SK-N-SH treated with all-trans-retinoic acid at 6 μM for 48 hours (cell line): ENCODE data around the gene STARD13.
A peak's percentile ranks its signal among the peaks of the same experiment; 100 is the strongest.

Experiments used
- ATAC-seq: fragments of 200-7000 bp; cut with Tn5 transposase; 3 replicates; pipeline ENCODE4 v1.9.1; 2020; ENCODE audit warnings: mild to moderate bottlenecking, moderate library complexity
- BACH2 ChIP-seq: fragments of 250-450 bp; sonication (Bioruptor Pico); IDR thresholded peaks from 2 replicates; pipeline ENCODE4 v1.9.0; 2021; ENCODE audit warnings: mild to moderate bottlenecking, borderline replicate concordance
- ESRRG ChIP-seq: fragments of 250-450 bp; sonication (Bioruptor Pico); IDR thresholded peaks from 2 replicates; pipeline ENCODE4 v1.6.1; 2021; ENCODE audit warnings: mild to moderate bottlenecking
- GLIS3 ChIP-seq: fragments of 250-450 bp; sonication (Bioruptor Pico); IDR thresholded peaks from 2 replicates; pipeline ENCODE4 v1.5.0; 2020; ENCODE audit warnings: mild to moderate bottlenecking, moderate library complexity
- ISL1 ChIP-seq: fragments of 250-450 bp; sonication (Bioruptor Pico); IDR thresholded peaks from 2 replicates; pipeline ENCODE4 v2.1.2; 2022; ENCODE audit warnings: mild to moderate bottlenecking, moderate library complexity
- RARB ChIP-seq: fragments of 250-450 bp; sonication (Bioruptor Pico); IDR thresholded peaks from 2 replicates; pipeline ENCODE4 v1.8.0; 2021; ENCODE audit warnings: mild to moderate bottlenecking, moderate library complexity
- SNAI2 ChIP-seq: fragments of 250-450 bp; sonication (Bioruptor Pico); IDR thresholded peaks from 2 replicates; pipeline ENCODE4 v1.5.0; 2020; ENCODE audit warnings: mild to moderate bottlenecking, moderate library complexity
- TCF4 ChIP-seq: fragments of 250-450 bp; sonication (Bioruptor Pico); IDR thresholded peaks from 2 replicates; pipeline ENCODE4 v1.8.0; 2021; ENCODE audit warnings: mild to moderate bottlenecking, moderate library complexity, borderline replicate concordance
- TOX ChIP-seq: fragments of 250-450 bp; sonication (Bioruptor Pico); IDR thresholded peaks from 2 replicates; pipeline ENCODE4 v1.8.0; 2021; ENCODE audit warnings: mild to moderate bottlenecking, moderate library complexity, borderline replicate concordance
- TSHZ2 ChIP-seq: fragments of 250-450 bp; sonication (Bioruptor Pico); IDR thresholded peaks from 2 replicates; pipeline ENCODE4 v1.5.0; 2020; ENCODE audit warnings: mild to moderate bottlenecking, moderate library complexity
- ZC3H10 ChIP-seq: fragments of 250-450 bp; sonication (Bioruptor Pico); IDR thresholded peaks from 2 replicates; pipeline ENCODE4 v1.5.1; 2021; ENCODE audit warnings: mild to moderate bottlenecking, moderate library complexity
- ZFP30 ChIP-seq: fragments of 450-650 bp; formaldehyde crosslinking; IDR thresholded peaks from 2 replicates; pipeline ENCODE4 v1.5.0; 2022; ENCODE audit warnings: mild to moderate bottlenecking, moderate library complexity
- ZNF565 ChIP-seq: fragments of 450-650 bp; formaldehyde crosslinking; conservative IDR thresholded peaks from 2 replicates; pipeline ENCODE4 v1.5.0; 2020; ENCODE audit warnings: low read depth, mild to moderate bottlenecking, moderate library complexity
- TF ChIP-seq, protein P1 (sequence below): fragments of 250-450 bp; sonication (Bioruptor Pico); IDR thresholded peaks from 2 replicates; pipeline ENCODE4 v1.5.1; 2021; ENCODE audit warnings: mild to moderate bottlenecking, moderate library complexity
- TF ChIP-seq, protein P2 (sequence below): fragments of 250-450 bp; sonication (Bioruptor Pico); IDR thresholded peaks from 2 replicates; pipeline ENCODE4 v1.8.0; 2020; ENCODE audit warnings: mild to moderate bottlenecking, moderate library complexity, borderline replicate concordance
- TF ChIP-seq, protein P3 (sequence below): fragments of 250-450 bp; sonication (Bioruptor Pico); IDR thresholded peaks from 2 replicates; pipeline ENCODE4 v1.5.1; 2020; ENCODE audit warnings: low read depth, mild to moderate bottlenecking, moderate library complexity

STARD13 gene

GRCh38 chr13:33283195-33283911 is 2.2 kb downstream of the STARD13 start:
- ATAC-seq: no peak
- TF ChIP-seq TSHZ2 (no peak), SNAI2 (CRISPR knock-in tag) (no peak), BACH2 (CRISPR knock-in tag) (no peak), ISL1 (no peak), ZC3H10 (CRISPR knock-in tag) (no peak), ZNF565 (no peak), GLIS3 (CRISPR knock-in tag) (no peak)
- TF ChIP-seq, protein P1, sequence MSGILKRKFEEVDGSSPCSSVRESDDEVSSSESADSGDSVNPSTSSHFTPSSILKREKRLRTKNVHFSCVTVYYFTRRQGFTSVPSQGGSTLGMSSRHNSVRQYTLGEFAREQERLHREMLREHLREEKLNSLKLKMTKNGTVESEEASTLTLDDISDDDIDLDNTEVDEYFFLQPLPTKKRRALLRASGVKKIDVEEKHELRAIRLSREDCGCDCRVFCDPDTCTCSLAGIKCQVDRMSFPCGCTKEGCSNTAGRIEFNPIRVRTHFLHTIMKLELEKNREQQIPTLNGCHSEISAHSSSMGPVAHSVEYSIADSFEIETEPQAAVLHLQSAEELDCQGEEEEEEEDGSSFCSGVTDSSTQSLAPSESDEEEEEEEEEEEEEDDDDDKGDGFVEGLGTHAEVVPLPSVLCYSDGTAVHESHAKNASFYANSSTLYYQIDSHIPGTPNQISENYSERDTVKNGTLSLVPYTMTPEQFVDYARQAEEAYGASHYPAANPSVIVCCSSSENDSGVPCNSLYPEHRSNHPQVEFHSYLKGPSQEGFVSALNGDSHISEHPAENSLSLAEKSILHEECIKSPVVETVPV (CRISPR knock-in tag): no peak
- TF ChIP-seq, protein P2, sequence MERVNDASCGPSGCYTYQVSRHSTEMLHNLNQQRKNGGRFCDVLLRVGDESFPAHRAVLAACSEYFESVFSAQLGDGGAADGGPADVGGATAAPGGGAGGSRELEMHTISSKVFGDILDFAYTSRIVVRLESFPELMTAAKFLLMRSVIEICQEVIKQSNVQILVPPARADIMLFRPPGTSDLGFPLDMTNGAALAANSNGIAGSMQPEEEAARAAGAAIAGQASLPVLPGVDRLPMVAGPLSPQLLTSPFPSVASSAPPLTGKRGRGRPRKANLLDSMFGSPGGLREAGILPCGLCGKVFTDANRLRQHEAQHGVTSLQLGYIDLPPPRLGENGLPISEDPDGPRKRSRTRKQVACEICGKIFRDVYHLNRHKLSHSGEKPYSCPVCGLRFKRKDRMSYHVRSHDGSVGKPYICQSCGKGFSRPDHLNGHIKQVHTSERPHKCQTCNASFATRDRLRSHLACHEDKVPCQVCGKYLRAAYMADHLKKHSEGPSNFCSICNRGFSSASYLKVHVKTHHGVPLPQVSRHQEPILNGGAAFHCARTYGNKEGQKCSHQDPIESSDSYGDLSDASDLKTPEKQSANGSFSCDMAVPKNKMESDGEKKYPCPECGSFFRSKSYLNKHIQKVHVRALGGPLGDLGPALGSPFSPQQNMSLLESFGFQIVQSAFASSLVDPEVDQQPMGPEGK (CRISPR knock-in tag): no peak

DNA sequence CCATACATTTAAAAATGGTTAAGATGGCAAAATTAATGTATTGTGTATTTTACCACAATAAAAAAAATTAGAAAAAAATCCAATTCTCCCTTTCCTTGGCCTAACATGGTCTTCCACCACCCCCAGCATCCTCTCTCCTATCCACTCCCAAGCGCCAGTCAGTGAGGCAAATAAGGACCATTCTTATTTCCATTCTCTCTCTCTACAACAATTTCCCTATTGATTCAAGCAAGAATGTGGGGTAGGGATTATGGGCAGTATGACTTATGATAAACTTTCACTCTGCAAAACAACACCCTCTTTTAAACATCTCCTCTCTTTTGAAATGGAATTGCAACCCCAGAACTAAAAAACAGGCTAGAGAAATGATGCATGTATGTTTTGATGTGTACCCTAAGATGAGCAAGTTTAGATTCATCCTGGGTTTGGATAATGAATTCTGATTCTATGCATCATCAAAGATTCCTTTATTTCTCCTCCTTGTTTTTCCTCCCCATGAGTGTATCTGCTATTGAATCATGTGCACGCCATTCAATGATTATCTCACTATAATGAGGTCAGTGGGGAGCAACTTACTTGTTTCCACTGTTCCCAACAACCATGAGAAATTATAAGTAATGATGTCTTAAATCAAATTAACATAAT is 3.5 kb downstream of the STARD13 start:
- TF ChIP-seq, protein P2 (CRISPR knock-in tag): no peak
- TF ChIP-seq ZFP30 (CRISPR knock-in tag) (peak; percentile 27; the same call in 1 of the 2 replicates), TOX (no peak)
- TF ChIP-seq, protein P3, sequence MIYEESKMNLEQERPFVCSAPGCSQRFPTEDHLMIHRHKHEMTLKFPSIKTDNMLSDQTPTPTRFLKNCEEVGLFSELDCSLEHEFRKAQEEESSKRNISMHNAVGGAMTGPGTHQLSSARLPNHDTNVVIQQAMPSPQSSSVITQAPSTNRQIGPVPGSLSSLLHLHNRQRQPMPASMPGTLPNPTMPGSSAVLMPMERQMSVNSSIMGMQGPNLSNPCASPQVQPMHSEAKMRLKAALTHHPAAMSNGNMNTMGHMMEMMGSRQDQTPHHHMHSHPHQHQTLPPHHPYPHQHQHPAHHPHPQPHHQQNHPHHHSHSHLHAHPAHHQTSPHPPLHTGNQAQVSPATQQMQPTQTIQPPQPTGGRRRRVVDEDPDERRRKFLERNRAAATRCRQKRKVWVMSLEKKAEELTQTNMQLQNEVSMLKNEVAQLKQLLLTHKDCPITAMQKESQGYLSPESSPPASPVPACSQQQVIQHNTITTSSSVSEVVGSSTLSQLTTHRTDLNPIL (CRISPR knock-in tag): peak; percentile 35; the same call in 1 of the 2 replicates
- no peak for ATAC-seq

GRCh38 chr13:33280923-33281322 is 4.6 kb downstream of the STARD13 start:
- no peak for TF ChIP-seq TCF4 (CRISPR knock-in tag)
- no peak for TF ChIP-seq ESRRG (CRISPR knock-in tag)
- TF ChIP-seq TSHZ2: no peak
- TF ChIP-seq, protein P1 (CRISPR knock-in tag): no peak
- TF ChIP-seq, protein P3 (CRISPR knock-in tag): no peak
- TF ChIP-seq ISL1: no peak
- no peak for TF ChIP-seq ZNF565
- no peak for TF ChIP-seq RARB (CRISPR knock-in tag)
- no peak for ATAC-seq
